Fibroblast of skin of back (primary cell): ENCODE measurements around the gene SMG9.

Experiments used
- DNase-seq: peaks from one replicate; pipeline ENCODE4 v3.0.0-alpha.2; 2013

Gene SMG9

DNA sequence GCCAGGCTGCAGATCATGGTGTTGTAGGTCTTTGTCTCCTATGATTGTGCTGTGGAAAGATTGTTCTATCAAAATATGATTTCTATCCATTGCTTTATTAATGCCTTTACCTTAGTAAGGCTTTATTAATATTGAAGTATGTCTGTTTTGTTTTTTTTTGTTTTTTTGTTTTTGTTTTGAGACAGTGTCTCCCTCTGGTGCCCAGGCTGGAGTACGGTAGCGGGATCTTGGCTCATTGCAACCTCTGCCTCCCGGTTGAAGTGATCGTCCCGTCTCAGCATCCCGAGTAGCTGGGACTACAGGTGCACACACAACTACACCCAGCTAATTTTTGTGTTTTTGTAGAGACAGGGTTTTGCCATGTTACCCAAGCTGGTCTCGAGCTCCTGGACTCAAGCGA, 31.2 kb downstream of the SMG9 start:
- no peak for DNase-seq

DNA sequence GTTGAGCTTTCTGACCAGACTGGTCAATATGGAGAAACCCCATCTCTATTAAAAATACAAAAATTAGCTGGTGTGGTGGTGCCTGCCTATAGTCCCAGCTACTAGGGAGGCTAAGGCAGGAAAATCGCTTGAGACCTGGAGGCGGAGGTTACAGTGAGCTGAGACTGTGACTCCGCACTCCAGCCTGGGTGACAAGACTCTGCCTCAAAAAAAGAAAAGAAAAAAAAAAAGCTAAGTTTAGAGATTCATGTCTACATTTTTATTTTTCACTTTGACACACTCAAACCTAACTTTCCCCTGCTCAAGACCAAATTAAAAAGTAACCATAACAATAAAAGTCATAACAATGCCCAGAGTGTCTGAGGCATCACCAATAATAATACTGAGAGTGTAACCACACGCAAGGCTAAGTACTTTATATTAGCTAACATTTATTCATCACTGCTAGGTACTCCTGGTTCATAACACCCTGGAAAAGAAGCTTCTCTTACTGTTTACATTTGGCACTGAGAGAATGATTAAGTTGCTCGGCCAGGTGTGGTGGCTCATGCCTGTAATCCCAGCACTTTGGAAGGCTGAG, 33.2 kb downstream of the SMG9 start:
- no peak for DNase-seq

DNA sequence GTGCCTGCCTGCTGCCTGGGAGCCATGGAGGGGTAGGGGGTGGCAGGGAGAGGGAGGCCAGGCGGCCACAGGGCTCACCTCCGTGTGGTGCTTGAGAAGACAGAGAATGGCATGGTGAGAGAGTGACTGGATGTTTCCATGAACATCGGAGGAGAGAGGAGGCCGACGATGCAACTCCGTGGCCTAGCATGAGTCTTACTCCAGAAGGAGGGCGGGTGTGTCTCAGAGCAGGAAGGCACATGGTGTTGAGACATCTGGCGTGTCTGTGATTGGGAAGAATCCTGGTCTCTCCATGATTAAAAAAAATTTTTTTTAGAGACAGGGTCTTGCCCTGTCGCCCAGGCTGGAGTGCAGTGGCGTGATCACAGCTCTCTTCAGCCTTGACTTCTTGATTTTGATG, 33.8 kb downstream of the SMG9 start:
- DNase-seq = no peak

DNA sequence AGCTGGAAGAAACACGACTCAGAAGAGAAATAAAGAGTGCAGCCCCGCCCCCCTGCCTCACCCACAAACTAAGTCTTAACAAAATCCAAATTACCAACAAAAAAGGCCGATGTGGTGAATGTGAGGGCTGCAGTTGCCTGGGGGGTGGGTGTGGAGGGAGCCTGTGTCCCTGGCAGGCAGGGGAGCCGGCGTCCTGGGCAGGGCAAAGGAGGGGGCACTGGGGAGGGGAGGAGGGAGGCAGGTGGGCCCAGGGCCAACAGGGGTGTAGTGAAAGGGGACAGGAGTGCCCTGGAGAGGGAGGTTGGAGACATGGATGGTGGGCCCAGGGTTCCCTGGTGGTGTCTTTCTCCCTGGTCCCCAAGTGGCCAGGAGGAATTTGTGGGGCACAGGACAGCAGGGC, 34.8 kb downstream of the SMG9 start:
- no peak for DNase-seq

DNA sequence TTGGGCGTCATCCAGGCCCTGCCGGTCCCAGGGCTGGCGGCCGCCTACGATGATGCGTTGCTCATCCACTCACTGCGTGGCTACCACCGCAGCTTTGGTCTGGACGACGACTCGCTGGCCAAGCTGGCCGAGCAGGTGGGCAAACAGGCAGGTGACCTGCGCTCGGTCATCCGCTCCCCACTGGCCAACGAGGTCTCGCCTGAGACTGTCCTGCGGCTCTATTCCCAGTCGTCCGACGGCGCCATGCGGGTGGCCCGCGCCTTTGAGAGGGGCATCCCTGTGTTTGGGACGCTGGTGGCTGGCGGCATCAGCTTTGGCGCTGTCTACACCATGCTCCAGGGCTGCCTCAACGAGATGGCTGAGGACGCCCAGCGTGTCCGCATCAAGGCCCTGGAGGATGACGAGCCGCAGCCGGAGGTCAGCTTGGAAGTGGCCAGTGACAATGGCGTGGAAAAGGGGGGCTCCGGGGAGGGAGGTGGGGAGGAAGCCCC, 35.3 kb downstream of the SMG9 start:
- no peak for DNase-seq

DNA sequence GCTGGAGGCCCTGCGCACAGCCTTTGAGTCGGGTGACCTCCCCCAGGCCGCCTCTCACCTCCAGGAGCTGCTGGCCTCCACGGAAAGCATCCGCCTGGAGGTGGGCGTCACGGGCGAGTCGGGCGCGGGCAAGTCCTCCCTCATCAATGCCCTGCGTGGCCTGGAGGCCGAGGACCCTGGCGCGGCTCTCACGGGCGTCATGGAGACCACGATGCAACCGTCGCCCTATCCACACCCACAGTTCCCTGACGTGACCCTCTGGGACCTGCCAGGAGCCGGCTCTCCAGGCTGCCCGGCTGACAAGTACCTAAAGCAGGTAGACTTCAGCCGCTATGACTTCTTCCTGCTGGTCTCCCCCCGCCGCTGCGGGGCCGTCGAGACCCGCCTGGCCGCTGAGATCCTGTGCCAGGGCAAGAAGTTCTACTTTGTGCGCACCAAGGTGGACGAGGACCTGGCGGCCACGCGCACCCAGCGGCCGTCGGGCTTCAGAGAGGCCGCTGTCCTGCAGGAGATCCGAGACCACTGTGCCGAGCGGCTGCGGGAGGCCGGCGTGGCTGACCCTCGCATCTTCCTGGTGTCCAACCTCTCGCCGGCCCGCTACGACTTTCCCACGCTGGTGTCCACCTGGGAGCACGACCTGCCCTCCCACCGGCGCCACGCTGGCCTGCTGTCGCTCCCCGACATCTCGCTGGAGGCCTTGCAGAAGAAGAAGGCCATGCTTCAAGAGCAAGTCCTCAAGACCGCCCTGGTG, 36.0 kb downstream of the SMG9 start:
- DNase-seq = no peak

DNA sequence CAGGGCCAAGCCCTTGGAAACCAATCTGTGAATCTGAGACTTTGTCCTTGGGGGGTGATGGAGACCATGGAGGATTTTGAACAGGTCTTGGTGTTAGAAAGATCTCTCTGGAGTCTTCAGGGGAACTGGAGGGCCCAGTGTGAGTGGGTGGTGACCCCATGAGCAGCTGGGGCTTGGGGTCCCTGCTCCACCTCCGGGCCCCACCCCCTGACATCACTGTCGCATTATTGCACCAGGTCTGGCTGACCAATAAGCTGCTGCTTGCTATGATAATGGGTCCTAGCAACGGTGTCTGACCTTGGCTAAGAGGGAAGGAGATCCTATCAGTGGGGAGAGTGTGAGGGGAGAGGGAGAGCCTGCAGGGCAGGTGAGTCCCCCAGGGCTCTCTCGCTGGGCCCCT, 39.0 kb downstream of the SMG9 start, which contains the start of gene IRGC:
Gene IRGC (plus strand): TSS at position 301 of the 400 bp plus-strand sequence. CDS start 2,483 bp downstream, outside the sequence.
- no peak for DNase-seq

DNA sequence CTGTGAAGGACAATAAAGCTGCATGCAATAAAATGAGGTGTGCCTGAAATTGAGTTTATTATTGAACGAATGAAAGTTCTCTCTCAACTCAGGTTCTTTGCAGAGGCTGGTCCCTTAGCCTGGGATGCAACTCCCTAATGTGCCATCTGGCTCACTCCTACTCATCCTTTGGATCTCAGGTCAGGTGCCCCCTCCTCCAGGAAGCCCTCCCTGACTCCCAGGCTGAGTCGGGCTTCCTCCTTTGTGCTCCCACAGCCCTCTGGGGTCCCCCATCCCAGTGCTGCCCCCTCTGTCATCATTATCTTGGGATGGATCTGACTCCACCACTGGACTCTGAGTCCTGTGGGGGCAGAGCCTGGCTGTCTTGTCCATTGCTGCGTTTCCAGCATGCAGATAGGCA, 41.6 kb downstream of the SMG9 start:
- no peak for DNase-seq

DNA sequence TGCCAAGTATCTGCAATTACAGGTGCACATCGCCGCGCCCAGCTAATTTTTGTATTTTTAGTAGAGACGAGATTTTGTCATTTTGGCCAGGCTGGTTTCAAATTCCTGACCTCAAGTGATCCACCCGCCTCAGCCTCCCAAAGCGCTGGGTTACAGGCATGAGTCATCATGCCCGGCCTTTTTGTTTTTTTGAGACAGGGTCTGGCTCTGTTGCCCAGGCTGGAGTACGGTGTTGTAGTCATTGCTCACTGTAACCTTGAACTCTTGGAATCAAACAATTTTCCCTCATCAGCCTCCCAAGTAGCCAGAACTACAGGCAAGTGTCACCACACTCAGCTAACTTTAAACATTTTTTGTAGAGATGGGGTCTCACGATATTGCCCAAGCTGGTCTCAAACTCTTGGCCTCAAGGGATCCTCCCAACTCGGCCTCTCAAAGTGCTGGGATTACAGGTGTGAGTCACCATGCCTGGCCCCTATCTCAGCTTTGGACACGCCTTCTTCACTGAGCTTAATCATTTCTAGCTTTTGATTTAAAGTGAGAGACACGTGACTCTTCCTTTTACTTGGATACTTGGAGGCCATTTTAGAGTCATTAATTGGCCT, 42.9 kb downstream of the SMG9 start:
- no peak for DNase-seq

DNA sequence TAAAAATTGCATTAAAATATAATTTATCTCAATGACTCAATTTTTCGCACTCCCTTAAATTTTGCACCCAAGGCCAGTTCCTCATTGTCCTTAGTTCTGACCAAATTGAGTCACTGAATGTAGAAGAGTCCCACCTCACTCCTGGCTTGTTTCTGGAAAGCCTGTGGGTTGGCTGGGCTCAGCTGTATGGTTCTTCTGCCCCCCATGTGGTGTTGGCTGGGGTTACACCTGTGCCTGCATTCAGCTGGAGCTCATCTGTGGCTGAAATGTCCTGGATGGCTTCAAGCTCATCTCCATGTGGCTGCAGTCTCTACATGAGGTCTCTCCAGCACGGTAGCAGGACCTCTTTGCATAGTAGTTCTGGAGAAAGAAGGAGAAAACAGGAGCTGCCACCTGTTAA, 46.0 kb downstream of the SMG9 start:
- no peak for DNase-seq

DNA sequence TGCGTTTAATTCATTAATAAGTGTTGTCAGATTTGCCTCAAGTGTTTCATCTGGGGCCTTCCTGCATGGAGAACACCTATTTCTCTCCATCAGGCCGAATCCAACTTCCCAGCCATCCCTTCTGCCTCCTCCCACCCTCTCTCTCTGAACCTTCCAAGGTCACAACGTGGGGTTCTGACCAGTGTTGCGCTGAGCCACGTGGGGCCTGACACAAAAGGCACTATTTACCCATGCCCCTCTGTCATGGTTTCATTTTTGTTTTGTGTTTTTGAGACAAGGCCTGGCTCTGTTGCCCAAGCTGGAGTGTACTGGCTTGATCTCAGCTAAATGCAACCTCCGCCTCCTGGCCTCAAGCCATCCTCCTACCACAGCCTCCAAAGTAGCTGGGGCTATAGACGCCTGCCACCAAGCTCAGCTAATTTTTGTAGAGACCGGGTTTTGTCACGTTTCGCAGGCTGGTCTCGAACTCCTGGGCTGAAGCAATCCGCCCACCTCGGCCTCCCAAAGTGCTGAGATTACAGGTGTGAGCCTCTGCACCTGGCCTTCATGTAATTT, 47.5 kb downstream of the SMG9 start:
- no peak for DNase-seq

DNA sequence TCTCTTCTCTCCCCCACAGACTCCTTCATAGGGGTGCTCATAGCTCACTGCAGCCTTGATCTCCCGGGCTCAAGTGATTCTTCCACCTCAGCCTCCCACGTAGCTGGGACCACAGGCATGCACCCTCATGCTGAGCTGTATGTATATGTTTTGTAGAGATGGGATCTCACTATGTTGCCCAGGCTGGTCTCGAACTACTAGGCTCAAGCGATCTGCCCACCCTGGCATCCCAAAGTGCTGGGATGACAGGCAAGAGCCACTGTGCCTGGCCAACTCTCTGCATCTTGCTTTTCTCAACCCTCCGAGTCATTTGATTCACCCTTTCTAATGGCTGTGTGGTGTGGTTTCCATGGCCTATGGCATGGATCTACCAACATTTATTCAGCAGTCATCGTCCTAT, 49.0 kb downstream of the SMG9 start:
- no peak for DNase-seq

DNA sequence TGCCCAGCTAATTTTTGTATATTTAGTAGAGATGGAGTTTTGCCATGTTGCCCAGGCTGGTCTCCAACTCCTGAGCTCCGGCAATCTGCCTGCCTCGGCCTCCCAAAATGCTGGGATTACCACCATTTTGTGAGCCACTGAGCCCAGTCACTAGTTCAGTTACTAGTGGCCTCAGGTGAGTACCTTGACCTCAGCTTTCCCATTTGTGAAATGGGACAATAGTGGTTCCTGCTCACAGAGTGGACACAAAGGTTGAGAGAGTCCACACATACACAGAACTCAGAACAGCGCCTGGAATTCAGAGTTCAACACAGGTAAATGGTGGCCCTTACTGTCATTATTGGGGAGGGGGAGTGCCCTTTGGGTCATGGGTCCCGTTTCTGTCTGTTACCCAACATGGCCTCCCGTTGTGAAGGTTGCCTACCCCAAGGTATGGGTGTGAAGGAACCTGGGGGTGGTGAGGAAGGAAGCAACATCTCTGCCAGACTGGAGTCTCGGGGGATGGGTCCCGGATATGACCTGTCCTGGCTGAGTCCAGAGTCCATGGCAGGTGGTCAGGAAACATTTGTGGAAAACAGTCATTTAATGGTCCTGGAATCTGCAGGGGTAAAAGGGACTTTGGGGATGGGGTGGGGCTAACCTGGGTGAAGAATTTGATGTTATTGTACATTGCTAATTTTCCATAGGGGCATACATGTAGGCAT, 50.6 kb downstream of the SMG9 start:
- no peak for DNase-seq

DNA sequence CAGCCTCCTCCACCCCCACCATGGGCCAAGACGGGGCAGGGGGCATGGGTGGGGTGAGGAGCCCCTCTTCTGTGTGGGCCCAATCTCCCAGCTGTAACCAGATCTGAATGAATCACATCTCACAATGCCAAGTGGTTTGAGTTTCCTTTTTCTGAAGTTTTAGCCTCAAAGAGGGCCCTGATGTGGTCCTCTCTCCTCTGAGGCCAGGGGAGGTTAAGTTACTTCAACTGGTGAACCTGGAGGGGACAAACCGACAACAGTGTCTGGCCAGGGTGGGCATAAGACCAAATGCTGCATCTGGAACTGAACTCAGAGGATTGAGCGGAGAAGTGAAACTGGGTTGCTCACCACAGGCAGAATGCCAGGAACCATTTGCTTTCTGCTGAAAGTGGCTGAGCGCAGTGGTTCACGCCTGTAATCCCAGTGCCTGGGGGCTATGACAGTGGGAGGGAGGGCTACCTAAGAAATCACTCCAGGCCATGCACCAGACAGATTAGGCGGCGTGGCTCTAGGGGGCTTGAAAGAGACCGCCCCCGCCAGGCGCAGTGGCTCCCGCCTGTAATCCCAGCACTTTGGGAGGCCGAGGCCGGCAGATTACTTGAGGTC, 54.3 kb downstream of the SMG9 start:
- DNase-seq = peak; percentile 25

DNA sequence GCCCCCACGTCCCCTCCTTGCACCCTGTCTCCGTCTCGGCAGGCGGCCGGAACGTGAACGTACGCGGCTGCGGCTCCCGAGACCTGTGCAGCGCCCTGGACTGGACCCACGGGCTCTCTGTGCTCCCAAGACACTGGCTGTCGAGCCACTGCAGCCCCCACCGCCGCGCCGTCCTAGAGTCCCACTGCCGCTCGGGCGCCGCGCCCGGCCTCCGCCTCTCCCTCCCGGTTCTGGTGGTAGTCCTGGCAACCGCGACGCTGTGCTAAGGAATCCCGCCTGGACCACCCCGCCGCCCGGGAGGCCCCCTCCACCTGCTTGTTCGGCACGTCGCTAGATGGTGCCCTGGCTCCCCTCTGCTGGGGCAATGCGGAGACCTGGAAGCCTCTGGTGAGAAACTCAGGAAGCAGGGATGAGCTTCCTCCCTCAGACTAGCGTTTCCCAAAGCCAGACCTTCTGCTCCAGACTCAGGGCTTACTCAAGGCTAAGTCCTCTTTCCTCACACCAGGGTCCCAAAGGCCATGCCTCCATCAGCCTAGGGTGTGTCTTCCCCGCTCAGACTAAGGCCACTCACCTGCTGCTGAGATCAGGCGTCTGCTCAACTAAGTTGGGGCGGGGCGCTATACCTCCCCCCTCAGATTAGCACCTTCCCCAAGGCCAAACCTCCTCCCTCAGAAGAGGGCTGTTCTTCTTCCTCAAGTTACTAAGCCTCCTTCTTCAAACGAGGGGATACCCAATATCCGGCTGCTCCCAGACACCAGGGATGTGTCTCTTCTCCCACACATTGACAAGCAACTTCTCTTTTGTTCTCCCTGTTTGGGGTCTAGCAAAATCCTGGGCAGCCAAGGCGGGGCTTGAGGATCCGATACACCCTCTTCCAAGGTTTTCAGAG, 55.0 kb downstream of the SMG9 start:
- DNase-seq = peak; percentile 18

DNA sequence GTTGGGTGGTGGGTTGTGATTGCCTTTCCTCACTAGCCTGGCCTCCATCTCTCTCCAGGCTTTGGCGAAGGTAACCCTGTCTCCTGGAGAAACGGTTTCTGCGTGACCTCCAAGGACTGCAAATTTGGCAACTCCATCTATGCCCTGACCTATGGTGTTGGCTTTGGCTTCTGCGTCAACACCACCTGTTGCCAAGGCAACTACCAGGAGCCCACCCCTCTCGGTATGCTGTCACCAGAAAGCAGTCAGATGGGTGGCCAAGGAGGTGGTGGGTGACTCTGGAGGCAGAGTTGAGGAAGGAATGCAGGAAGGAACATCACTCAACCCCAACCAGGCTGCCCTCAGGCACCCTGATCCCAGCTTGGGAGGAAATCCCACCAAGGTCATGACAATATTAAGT, 57.5 kb downstream of the SMG9 start:
- DNase-seq = no peak

DNA sequence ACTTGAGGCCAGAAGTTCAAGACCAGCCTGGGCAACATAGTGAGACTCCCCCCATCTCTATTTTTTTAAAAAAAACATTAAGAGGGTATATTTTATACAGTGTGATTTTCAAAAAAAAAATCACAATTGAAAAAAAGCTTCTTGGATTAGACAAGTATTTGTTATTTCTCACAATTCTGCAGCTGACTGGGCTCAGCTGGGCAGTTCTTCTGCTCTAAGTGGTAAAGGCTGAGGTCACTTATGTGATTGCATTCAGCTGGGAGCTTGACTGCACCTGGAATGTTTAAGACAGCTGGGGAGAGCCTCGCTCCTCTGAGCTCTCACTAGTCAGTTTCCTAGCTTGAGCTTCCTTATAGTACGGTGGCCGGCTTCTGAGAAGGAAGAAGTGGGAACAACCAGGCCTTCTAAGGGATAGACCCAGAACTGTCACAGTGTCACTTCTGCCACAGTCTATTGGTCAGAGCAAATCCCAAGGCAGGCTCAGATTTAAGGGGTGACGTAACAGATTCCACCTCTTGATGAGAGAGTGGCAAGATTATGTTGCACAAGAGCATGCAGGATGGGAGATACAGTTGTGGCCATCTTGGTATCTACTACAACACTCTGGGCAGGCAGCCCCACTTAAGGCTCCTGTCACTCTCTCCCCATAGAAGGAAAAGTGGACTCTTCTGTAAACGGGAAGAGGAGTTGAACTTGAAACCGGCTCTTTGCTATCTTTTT, 58.6 kb downstream of the SMG9 start:
- no peak for DNase-seq

DNA sequence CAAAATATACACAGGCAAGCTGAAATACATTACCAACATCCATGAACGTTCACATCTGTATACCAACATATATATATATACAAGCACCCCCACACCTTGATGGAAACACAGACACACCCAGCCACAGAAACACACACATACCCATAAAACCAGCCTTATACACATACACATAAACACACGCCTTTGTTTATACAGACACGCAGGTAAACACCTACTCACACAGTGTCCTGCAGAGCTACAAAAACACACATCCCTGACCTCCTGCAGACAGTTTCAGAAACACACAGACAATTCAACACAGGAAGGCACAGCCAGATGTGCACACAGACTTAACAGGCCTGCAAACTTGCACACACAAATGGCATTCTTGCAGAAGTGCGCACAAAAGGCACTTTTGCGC, 60.2 kb downstream of the SMG9 start:
- no peak for DNase-seq

DNA sequence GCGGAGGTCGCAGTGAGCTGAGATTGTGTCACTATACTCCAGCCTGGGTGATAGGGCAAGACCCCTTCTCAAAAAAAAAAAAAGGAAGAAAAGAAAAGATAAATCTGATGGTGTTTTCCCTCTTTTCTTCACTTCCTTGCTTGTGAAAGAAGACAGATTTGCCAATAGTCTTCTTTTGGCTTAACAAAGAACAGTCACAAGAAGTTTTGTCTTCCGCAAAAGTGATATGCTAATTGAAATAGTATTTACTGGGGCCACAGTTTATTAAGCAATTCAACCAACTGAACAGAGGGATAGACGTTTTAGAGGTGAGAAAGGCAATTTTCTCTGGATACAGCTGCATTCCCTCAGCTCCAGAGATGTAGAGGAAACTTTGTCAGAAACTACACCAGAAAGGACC, 61.9 kb downstream of the SMG9 start:
- DNase-seq = no peak

DNA sequence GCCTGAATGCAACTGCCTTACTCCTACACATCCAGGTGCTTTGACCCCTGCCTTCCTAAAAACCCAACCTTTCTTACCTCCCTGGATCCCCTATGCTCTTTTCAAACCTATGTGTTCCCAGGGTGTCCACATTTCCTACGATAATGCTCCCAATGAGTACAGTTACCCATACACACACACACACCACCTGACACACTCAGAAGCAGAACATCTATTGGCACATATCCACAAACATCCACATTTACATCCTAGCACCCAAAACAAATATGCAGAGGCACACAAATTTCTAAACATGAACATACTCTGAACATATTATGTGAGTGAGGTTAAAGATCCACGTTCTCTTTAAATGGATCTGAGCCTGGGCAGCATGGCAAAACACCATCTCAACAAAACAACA, 62.4 kb downstream of the SMG9 start:
- no peak for DNase-seq

DNA sequence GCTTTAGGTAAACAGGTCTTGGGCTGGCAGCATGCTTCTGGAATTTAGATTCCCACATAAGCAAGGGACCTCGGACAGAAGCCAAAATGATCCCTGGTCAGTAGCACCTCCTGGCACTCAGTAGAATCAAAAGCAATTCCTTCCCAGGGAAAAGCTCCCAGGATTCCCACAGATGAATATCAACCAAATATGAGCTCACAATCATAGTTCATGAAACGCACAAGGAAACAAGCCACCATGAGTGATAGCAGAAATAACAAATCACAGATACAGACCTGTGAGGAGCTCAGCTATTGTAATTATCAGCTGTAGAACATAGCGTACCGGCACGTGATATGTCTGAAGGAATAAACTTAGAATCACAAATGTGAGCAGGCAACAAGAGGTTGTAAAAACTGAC, 63.0 kb downstream of the SMG9 start:
- no peak for DNase-seq
